PC-9 (cell line): ENCODE results near the gene GCNT2. TPM values are rescaled to one million over a fixed set of nuclear protein-coding genes. Genes with fewer than 3 reads are reported as not detected.

Experiments
- BruUV-seq: library from RNA; stranded (reverse); fragments of 400-500 nt; replicated peaks from 2 replicates; lab custom pipeline; 2021; lab: Mats Ljungman, UMichigan
- CTCF ChIA-PET: fragments of 300-600 bp; sonication (Branson Sonifier 250); formaldehyde crosslinking; loops from one replicate; lab custom pipeline; 2022; ENCODE audit warnings: antibody characterized with exemption; lab: Charles Lee
- POLR2A ChIA-PET: fragments of 300-600 bp; sonication (Branson Sonifier 250); formaldehyde crosslinking; loops from one replicate; lab custom pipeline; 2022; ENCODE audit warnings: antibody characterized with exemption; ENCODE audit not compliant: unreplicated experiment; lab: Charles Lee
- DNase-seq, 2 experiments: peaks; one replicate each; pipeline versions ENCODE4 v3.0.0 to v3.0.0-alpha.2; 2015 to 2022; ENCODE audit warnings: mixed read lengths in 1 of 2
- H2AFZ ChIP-seq: fragments of 200-600 bp; sonication (generic); 2 replicates; pipeline ENCODE4 v1.8.1; 2017; ENCODE audit warnings: antibody characterized with exemption
- H3F3A ChIP-seq: fragments of 200-600 bp; sonication (generic); 2 replicates; pipeline ENCODE4 v1.8.1; 2017; ENCODE audit warnings: antibody characterized with exemption, mild to moderate bottlenecking, low read depth; ENCODE audit not compliant: insufficient read depth
- H3K27ac ChIP-seq: fragments of 200-600 bp; sonication (generic); 2 replicates; pipeline ENCODE4 v1.6.1; 2016; ENCODE audit warnings: mixed run types
- H3K27me3 ChIP-seq: fragments of 200-600 bp; sonication (generic); 2 replicates; pipeline ENCODE4 v1.6.1; 2016; ENCODE audit warnings: low read depth, mixed run types; ENCODE audit not compliant: insufficient read depth
- H3K36me3 ChIP-seq: fragments of 200-600 bp; sonication (generic); 2 replicates; pipeline ENCODE4 v1.6.1; 2016; ENCODE audit warnings: low read depth, mixed run types
- H3K4me1 ChIP-seq: fragments of 200-600 bp; sonication (generic); replicated peaks from 2 replicates; pipeline ENCODE4 v1.6.1; 2016; ENCODE audit warnings: mixed run types; ENCODE audit not compliant: insufficient read depth
- H3K4me2 ChIP-seq: fragments of 200-600 bp; sonication (generic); 2 replicates; pipeline ENCODE4 v1.6.1; 2017; ENCODE audit warnings: mixed run types
- H3K4me3 ChIP-seq: fragments of 200-600 bp; sonication (generic); 2 replicates; pipeline ENCODE4 v1.6.1; 2016; ENCODE audit warnings: mixed run types
- H3K79me2 ChIP-seq: fragments of 200-600 bp; sonication (generic); 2 replicates; pipeline ENCODE4 v1.6.1; 2017; ENCODE audit warnings: low read depth, mixed run types
- H3K9me2 ChIP-seq: fragments of 200-600 bp; sonication (generic); 2 replicates; pipeline ENCODE4 v1.8.1; 2017; ENCODE audit warnings: mild to moderate bottlenecking; ENCODE audit not compliant: insufficient read depth
- H3K9me3 ChIP-seq: fragments of 200-600 bp; sonication (generic); 2 replicates; pipeline ENCODE4 v1.8.1; 2016; ENCODE audit warnings: low read depth; ENCODE audit not compliant: insufficient read depth
- H4K20me1 ChIP-seq: fragments of 200-600 bp; sonication (generic); 2 replicates; pipeline ENCODE4 v1.8.1; 2017; ENCODE audit not compliant: insufficient read depth
- EZH2 ChIP-seq: fragments of 200-600 bp; sonication (generic); IDR thresholded peaks from 2 replicates; pipeline ENCODE4 v1.8.0; 2017; ENCODE audit warnings: antibody characterized with exemption, low read depth
- intact Hi-C: fragments of 100-400 bp; cut with micrococcal nuclease; formaldehyde crosslinking; loops from one replicate; pipeline ENCODE4 v1.10.0; 2022; ENCODE audit not compliant: unreplicated experiment
- total RNA-seq: library from RNA; stranded (reverse); gene quantifications from 2 replicates; pipeline ENCODE4 v1.2.3, GENCODE V29; 2021
- TF ChIP-seq, protein P1 (sequence below): fragments of 200-600 bp; sonication (generic); conservative IDR thresholded peaks from 2 replicates; pipeline ENCODE4 v1.6.1; 2017; ENCODE audit warnings: mixed run types, antibody characterized with exemption, mild to moderate bottlenecking, moderate library complexity

GCNT2 gene
- total RNA-seq, 1 experiment from 2014 or later = 35.7 TPM

DNA sequence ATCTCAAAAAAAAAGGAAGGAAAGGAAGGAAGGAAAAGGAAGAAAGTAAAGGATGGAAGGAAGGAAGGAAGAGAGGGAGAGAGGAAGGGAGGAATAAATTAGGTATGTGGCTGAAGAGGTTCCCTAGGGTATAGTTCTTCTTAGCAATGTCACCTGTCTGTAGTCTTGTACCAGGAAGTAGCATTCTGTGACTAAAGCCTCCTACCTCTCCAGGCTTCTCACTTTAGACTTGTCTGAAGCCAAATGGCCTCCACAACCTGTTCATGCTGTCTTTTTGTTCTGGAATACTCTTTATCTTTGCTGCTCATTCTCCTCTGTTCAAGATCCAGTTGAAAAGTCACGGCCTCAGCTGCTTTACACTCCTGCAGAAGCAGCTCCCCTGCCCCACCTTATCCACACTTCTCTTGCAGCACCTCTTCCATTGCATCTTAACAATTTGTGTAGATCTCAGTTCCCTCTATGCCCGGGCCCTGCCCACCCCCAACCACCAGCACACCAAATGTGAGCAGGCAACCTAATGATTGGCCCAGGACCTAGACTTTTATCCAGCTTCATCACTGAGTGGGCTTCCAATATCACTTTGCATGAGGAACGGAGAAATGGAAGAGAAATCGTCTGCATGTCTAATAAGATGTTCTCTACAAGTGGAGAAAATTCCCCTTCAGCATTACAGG, 19.1 kb downstream of the GCNT2 start:
- Histone ChIP-seq H3K36me3 (peaks cover 4% of the 10 kb centered on the region; the same call in 1 of the 2 replicates), H3K4me3 (no peak overlapping the region), H3K4me2 (no peak overlapping the region), H3F3A (no peaks in the 10 kb centered on the region), H2AFZ (no peak overlapping the region), H3K27ac (no peak overlapping the region), H3K4me1 (no peaks in the 10 kb centered on the region), H3K9me2 (no peaks in the 10 kb centered on the region), H4K20me1 (0 out of 2 replicates have a peak, but pooled peaks cover 4% of the 10 kb centered on the region), H3K27me3 (no peaks in the 10 kb centered on the region), H3K79me2 (peaks cover 34% of the 10 kb centered on the region), H3K9me3 (no peaks in the 10 kb centered on the region)
- DNase-seq = no peak
- intact Hi-C loops = no loop called here
- no TSS peak for BruUV-seq
- CTCF ChIA-PET = no interaction called here
- no peak for TF ChIP-seq EZH2
- TF ChIP-seq, protein P1, sequence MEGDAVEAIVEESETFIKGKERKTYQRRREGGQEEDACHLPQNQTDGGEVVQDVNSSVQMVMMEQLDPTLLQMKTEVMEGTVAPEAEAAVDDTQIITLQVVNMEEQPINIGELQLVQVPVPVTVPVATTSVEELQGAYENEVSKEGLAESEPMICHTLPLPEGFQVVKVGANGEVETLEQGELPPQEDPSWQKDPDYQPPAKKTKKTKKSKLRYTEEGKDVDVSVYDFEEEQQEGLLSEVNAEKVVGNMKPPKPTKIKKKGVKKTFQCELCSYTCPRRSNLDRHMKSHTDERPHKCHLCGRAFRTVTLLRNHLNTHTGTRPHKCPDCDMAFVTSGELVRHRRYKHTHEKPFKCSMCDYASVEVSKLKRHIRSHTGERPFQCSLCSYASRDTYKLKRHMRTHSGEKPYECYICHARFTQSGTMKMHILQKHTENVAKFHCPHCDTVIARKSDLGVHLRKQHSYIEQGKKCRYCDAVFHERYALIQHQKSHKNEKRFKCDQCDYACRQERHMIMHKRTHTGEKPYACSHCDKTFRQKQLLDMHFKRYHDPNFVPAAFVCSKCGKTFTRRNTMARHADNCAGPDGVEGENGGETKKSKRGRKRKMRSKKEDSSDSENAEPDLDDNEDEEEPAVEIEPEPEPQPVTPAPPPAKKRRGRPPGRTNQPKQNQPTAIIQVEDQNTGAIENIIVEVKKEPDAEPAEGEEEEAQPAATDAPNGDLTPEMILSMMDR = no peak
- POLR2A ChIA-PET = interaction anchor here (0.5 kb wide), 1 partner anchor 181 kb away, joined by 6 read pairs; no protein-coding TSS in a partner anchor

DNA sequence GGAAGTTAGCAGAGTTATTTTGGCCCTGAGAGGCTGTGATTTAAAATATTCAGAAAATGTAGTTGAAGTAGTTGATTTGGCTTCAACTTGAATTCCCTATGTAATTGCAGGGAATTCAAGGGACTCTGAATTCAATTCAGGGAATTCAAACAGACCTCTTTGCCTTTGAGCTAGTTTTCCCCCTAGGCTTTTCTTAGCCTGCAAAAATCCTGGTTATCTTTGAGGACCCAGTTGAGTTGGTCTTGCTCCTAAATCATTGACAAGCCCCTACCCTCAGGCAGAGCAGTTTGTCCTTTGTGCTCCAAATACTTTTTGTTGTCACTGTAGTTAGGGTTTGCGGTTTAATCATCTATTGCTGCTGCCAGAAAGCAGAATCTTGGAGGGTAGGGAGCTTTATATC, 20.4 kb downstream of the GCNT2 start:
- Histone ChIP-seq H3K9me3 (no peaks in the 10 kb centered on the region), H3K27me3 (no peaks in the 10 kb centered on the region), H3K4me3 (no peak overlapping the region), H4K20me1 (0 out of 2 replicates have a peak, but pooled peaks cover 4% of the 10 kb centered on the region), H3K4me1 (no peaks in the 10 kb centered on the region), H3K4me2 (no peak overlapping the region), H3K79me2 (peaks cover 22% of the 10 kb centered on the region), H3F3A (no peaks in the 10 kb centered on the region), H3K36me3 (peaks cover 4% of the 10 kb centered on the region; the same call in 1 of the 2 replicates), H3K27ac (no peak overlapping the region), H3K9me2 (no peaks in the 10 kb centered on the region), H2AFZ (no peak overlapping the region)
- CTCF ChIA-PET = no interaction called here
- no peak for DNase-seq
- intact Hi-C loops = no loop called here
- POLR2A ChIA-PET = no interaction called here
- no peak for TF ChIP-seq EZH2
- TF ChIP-seq, protein P1 = no peak
- no TSS peak for BruUV-seq

DNA sequence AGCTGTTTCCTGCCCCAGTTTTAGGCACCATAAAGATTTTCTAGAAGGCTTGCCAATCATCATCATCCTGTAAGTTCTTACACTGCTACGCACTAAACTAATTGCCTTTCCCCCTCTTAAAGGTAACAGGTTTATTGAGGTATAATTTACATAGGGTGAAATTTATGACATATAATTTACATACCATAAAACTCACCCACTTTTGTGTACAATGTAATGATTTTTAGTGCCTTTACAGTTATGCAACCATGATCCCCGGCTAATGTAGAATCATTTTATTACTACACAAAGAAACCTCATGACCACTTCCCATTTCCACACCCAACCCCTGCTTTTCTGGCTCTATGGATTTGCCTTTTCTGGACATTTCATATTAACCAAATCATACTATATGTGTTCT, 21.1 kb downstream of the GCNT2 start:
- Histone ChIP-seq H3K36me3 (peaks cover 4% of the 10 kb centered on the region; the same call in 1 of the 2 replicates), H3K79me2 (peaks cover 17% of the 10 kb centered on the region), H2AFZ (no peak overlapping the region), H3K9me2 (no peaks in the 10 kb centered on the region), H4K20me1 (0 out of 2 replicates have a peak, but pooled peaks cover 4% of the 10 kb centered on the region), H3K27me3 (no peaks in the 10 kb centered on the region), H3K9me3 (no peaks in the 10 kb centered on the region), H3K4me1 (no peaks in the 10 kb centered on the region), H3F3A (no peaks in the 10 kb centered on the region), H3K4me3 (no peak overlapping the region), H3K4me2 (no peak overlapping the region), H3K27ac (no peak overlapping the region)
- intact Hi-C loops = no loop called here
- ChIA-PET CTCF (no interaction called here), POLR2A (no interaction called here)
- no peak for TF ChIP-seq EZH2
- TF ChIP-seq, protein P1 = no peak
- no peak for DNase-seq
- no TSS peak for BruUV-seq
